ENCODE measurements around the gene KCTD12. TPM values are rescaled to one million over a fixed set of nuclear protein-coding genes. Genes with fewer than 3 reads are reported as not detected.
"Not testable (repeated sequence)": the region's sequence is repeated elsewhere in the genome, so short reads cannot be mapped to it uniquely, and the experiment has no call there.

The KCTD12 gene
- total RNA-seq (10 to 100 TPM; 37.1 to 57.8 (median 42.0) TPM), polyA plus RNA-seq (15.6 TPM)
- long read RNA-seq, donor 1, full-length matches to known transcripts = 6 of 6 reads
- long read RNA-seq, donor 1, partial matches to known transcripts = 0 of 6 reads
- long read RNA-seq, donor 1, other reads (novel, unspliced or antisense) = 0 of 6 reads
- long read RNA-seq, donor 2, full-length matches to known transcripts = 1 of 1 reads
- long read RNA-seq, donor 2, partial matches to known transcripts = 0 of 1 reads
- long read RNA-seq, donor 2, other reads (novel, unspliced or antisense) = 0 of 1 reads
- long read RNA-seq, donor 3, full-length matches to known transcripts = 14 of 14 reads
- long read RNA-seq, donor 3, partial matches to known transcripts = 0 of 14 reads
- long read RNA-seq, donor 3, other reads (novel, unspliced or antisense) = 0 of 14 reads
- long read RNA-seq, donor 4, full-length matches to known transcripts = 2 of 2 reads
- long read RNA-seq, donor 4, partial matches to known transcripts = 0 of 2 reads
- long read RNA-seq, donor 4, other reads (novel, unspliced or antisense) = 0 of 2 reads

DNA sequence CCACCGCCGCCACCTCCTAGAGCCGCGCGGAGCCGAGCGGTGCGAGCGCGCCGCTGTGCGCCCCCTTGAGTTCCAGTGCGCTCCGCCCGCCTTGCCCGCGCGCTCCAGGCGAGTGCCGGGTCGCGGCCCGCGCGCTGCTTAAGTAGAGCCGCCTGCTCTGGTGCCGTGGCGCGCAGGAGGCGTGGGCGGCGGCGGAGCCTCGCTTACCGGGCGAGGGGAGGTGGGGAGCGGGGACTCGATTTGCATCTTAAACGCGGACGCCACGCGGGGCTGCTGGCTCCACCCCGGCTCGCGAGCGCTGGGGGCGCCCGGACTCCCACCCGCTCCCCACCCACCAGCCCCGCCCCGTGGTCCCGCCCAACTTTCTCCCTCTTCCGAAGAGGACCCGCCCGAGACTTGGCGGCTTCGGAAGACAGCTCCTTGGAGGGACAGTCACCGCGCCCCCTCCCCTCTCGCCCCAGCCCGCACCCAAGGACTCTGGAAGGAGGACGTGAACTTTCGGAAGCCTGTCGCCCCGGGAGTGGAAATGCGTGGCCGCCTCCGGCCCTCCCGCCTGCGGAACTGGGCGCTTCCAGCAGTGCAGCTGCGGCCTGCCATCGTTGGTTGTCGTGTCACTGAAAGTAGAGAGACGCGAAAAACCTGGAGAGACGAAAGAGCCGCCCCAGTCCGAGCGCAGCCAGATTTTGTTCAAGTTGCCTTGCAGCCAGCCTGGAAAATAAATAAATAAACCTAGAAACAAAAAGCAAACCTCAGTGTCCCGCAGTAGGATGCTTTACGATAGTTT, at the start of gene KCTD12:
Gene KCTD12, minus strand, starts transcription at position 114 of the 784 bp plus-strand sequence. CDS start 257 bp downstream, outside the sequence.
- intact Hi-C loops (cut with DNase I) = loop anchor here in 2 of 4 donors (5.0 to 10.0 kb wide), 3 partner anchors 62 to 219 kb away; no protein-coding TSS in a partner anchor
- ATAC-seq (peak; percentile 89 to 91), DNase-seq (peak; percentile 94 to 97 (median 97))
- WGBS = under 1% methylated on average over 83 of the region's 83 CpGs
- Histone ChIP-seq H3K4me3 (ENCODE audit: low read length) (peak within 1 kb of the TSS; percentile 73), H3K27ac (ENCODE audit: low read length) (peak within 1 kb of the TSS; percentile 86), H3K9me3 (ENCODE audit: control insufficient read depth, low read length) (no peaks in the 10 kb centered on the region), H3K4me1 (ENCODE audit: control insufficient read depth, insufficient read depth, low read length) (peaks cover 2% of the 10 kb centered on the region), H3K27me3 (ENCODE audit: control insufficient read depth, insufficient read depth) (no peaks in the 10 kb centered on the region)

GRCh38 chr13:76934671-76935070, 48.5 kb upstream of the KCTD12 start:
- ATAC-seq (no peak), DNase-seq (no peak)
- Histone ChIP-seq H3K4me1 (ENCODE audit: control insufficient read depth, insufficient read depth, low read length) (no peaks in the 10 kb centered on the region), H3K27me3 (ENCODE audit: control insufficient read depth, insufficient read depth) (no peaks in the 10 kb centered on the region), H3K4me3 (ENCODE audit: low read length) (no peak overlapping the region), H3K27ac (ENCODE audit: low read length) (no peak overlapping the region), H3K9me3 (ENCODE audit: control insufficient read depth, low read length) (no peaks in the 10 kb centered on the region)
- intact Hi-C loops (cut with DNase I) = no loop called here
- WGBS = 97% methylated on average over 1 of the region's 1 CpG

- intact Hi-C loops (cut with DNase I) = no loop called here
- H3K27ac ChIP-seq (ENCODE audit: low read length) = no peak overlapping the region
- H3K27me3 ChIP-seq (ENCODE audit: control insufficient read depth, insufficient read depth) = no peaks in the 10 kb centered on the region
- WGBS = 76% methylated on average over 4 of the region's 4 CpGs
- ATAC-seq = no peak
- no peaks in the 10 kb centered on the region for H3K4me1 ChIP-seq (ENCODE audit: control insufficient read depth, insufficient read depth, low read length)
- no peak for DNase-seq
- H3K9me3 ChIP-seq (ENCODE audit: control insufficient read depth, low read length) = no peaks in the 10 kb centered on the region
- no peak overlapping the region for H3K4me3 ChIP-seq (ENCODE audit: low read length)
These were observed 45.9 kb upstream of the KCTD12 start for GRCh38 chr13:76932076-76932475.

- Histone ChIP-seq H3K9me3 (ENCODE audit: control insufficient read depth, low read length) (no peaks in the 10 kb centered on the region), H3K27ac (ENCODE audit: low read length) (no peak overlapping the region), H3K4me1 (ENCODE audit: control insufficient read depth, insufficient read depth, low read length) (no peaks in the 10 kb centered on the region), H3K27me3 (ENCODE audit: control insufficient read depth, insufficient read depth) (no peaks in the 10 kb centered on the region), H3K4me3 (ENCODE audit: low read length) (no peak overlapping the region)
- whole genome bisulfite sequencing = 49% methylated on average over 2 of the region's 2 CpGs
- ATAC-seq = no peak
- DNase-seq = no peak
- intact Hi-C loops (cut with DNase I) = no loop called here
These were observed 43.7 kb upstream of the KCTD12 start for GRCh38 chr13:76929851-76930374.

DNA sequence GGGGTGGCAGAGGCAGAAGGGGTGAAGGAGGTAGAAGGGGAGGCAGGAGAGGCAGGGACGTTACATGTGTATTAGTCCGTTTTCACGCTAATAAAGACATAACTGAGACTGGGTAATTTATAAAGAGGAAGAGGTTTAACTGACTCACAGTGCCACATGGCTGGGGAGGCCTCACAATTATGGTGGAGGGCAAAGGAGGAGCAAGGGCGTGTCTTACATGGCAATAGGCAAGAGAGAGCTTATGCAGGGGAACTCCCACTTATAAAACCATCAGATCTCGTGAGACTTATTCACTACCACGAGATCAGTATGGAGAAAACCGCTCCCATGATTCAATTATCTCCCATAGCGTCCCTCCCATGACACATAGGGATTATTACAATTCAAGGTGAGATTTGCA, 43.1 kb upstream of the KCTD12 start:
- Histone ChIP-seq H3K9me3 (ENCODE audit: control insufficient read depth, low read length) (no peaks in the 10 kb centered on the region), H3K27ac (ENCODE audit: low read length) (no peak overlapping the region), H3K4me3 (ENCODE audit: low read length) (no peak overlapping the region), H3K27me3 (ENCODE audit: control insufficient read depth, insufficient read depth) (no peaks in the 10 kb centered on the region), H3K4me1 (ENCODE audit: control insufficient read depth, insufficient read depth, low read length) (no peaks in the 10 kb centered on the region)
- ATAC-seq (no peak), DNase-seq (no peak)
- intact Hi-C loops (cut with DNase I) = no loop called here
- WGBS = 89% methylated on average over 8 of the region's 8 CpGs

DNA sequence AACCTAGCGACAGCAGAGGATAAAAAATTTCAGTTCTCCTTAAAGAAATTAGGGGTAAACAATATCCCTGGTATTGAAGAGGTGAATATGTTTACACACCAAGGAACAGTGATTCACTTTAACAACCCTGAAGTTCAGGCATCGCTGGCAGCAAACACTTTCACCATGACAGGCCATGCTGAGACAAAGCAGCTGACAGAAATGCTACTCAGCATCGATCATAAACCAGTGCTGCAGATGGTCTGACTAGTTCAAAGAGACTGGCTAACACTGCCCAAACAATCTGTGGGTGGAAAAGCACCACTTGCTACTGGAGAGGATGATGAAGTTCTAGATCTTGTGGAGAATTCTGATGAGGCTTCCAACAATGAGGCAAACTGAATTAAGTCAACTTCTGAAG, 42.3 kb upstream of the KCTD12 start:
- intact Hi-C loops (cut with DNase I) = no loop called here
- Histone ChIP-seq H3K4me3 (ENCODE audit: low read length) (no peak overlapping the region), H3K9me3 (ENCODE audit: control insufficient read depth, low read length) (no peaks in the 10 kb centered on the region), H3K27ac (ENCODE audit: low read length) (no peak overlapping the region), H3K27me3 (ENCODE audit: control insufficient read depth, insufficient read depth) (no peaks in the 10 kb centered on the region), H3K4me1 (ENCODE audit: control insufficient read depth, insufficient read depth, low read length) (no peaks in the 10 kb centered on the region)
- no peak for DNase-seq
- WGBS = 84% methylated on average over 3 of the region's 3 CpGs
- no peak for ATAC-seq

DNA sequence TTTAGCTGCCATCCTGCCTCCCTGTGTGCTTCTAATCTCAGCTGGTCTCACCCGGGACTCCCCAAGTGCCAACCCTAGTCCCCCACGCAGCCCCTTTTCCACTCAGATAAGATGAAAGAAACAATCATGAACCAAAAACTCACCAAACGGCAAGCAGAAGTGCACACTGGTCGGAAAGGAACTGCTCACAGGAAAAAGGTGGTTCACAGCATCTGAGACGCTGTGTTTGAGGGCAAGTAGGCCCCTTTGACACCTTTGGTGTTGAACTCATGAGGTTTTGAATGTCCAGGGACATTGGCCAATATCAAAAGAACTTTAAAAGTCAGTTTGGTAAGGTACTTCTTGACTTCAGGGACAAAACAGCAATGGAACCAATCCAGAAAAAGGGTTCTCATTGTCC, 41.8 kb upstream of the KCTD12 start:
- DNase-seq = no peak
- intact Hi-C loops (cut with DNase I) = no loop called here
- no peaks in the 10 kb centered on the region for H3K9me3 ChIP-seq (ENCODE audit: control insufficient read depth, low read length)
- ATAC-seq = no peak
- no peaks in the 10 kb centered on the region for H3K4me1 ChIP-seq (ENCODE audit: control insufficient read depth, insufficient read depth, low read length)
- 76% methylated on average over 5 of the region's 5 CpGs for WGBS
- no peak overlapping the region for H3K27ac ChIP-seq (ENCODE audit: low read length)
- no peak overlapping the region for H3K4me3 ChIP-seq (ENCODE audit: low read length)
- no peaks in the 10 kb centered on the region for H3K27me3 ChIP-seq (ENCODE audit: control insufficient read depth, insufficient read depth)

GRCh38 chr13:76925115-76925514, 38.9 kb upstream of the KCTD12 start:
- WGBS = 83% methylated on average over 1 of the region's 1 CpG
- no peak for DNase-seq
- no peak overlapping the region for H3K27ac ChIP-seq (ENCODE audit: low read length)
- H3K4me1 ChIP-seq (ENCODE audit: control insufficient read depth, insufficient read depth, low read length) = no peaks in the 10 kb centered on the region
- H3K27me3 ChIP-seq (ENCODE audit: control insufficient read depth, insufficient read depth) = no peaks in the 10 kb centered on the region
- intact Hi-C loops (cut with DNase I) = no loop called here
- ATAC-seq = no peak
- H3K4me3 ChIP-seq (ENCODE audit: low read length) = no peak overlapping the region
- H3K9me3 ChIP-seq (ENCODE audit: control insufficient read depth, low read length) = no peaks in the 10 kb centered on the region

- no peaks in the 10 kb centered on the region for H3K9me3 ChIP-seq (ENCODE audit: control insufficient read depth, low read length)
- no peak overlapping the region for H3K4me3 ChIP-seq (ENCODE audit: low read length)
- H3K4me1 ChIP-seq (ENCODE audit: control insufficient read depth, insufficient read depth, low read length) = peaks cover 2% of the 10 kb centered on the region
- no peaks in the 10 kb centered on the region for H3K27me3 ChIP-seq (ENCODE audit: control insufficient read depth, insufficient read depth)
- DNase-seq (no peak), ATAC-seq (no peak)
- intact Hi-C loops (cut with DNase I) = no loop called here
- 95% methylated on average over 1 of the region's 1 CpG for WGBS
- no peak overlapping the region for H3K27ac ChIP-seq (ENCODE audit: low read length)
These were observed 35.3 kb upstream of the KCTD12 start for GRCh38 chr13:76921516-76921915.

GRCh38 chr13:76917755-76918481, 31.7 kb upstream of the KCTD12 start:
- H3K4me3 ChIP-seq (ENCODE audit: low read length); intact Hi-C loops (cut with DNase I); H3K27ac ChIP-seq (ENCODE audit: low read length); H3K27me3 ChIP-seq (ENCODE audit: control insufficient read depth, insufficient read depth); H3K9me3 ChIP-seq (ENCODE audit: control insufficient read depth, low read length); H3K4me1 ChIP-seq (ENCODE audit: control insufficient read depth, insufficient read depth, low read length): not testable (repeated sequence)
- DNase-seq (peak in 1 of 3 donors; percentile 20), ATAC-seq (peak; percentile 31 to 58)
- WGBS = 72% methylated on average over 12 of the region's 12 CpGs
